ENCODE data around the gene BZW2. TPM values are rescaled to one million over a fixed set of nuclear protein-coding genes. Genes with fewer than 3 reads are reported as not detected.
A peak's percentile ranks its signal among the peaks of the same experiment; 100 is the strongest.

The BZW2 gene
- total RNA-seq (281 and 358 TPM in 2 replicates), polyA plus RNA-seq (236 and 421 TPM in 2 replicates)

- peaks cover 40% of the 10 kb centered on the region for H3K4me1 ChIP-seq (ENCODE audit: low read depth)
- peak within 1 kb of the TSS; percentile 81 for H3K4me3 ChIP-seq
- no peaks in the 10 kb centered on the region for H3K27me3 ChIP-seq
- DNase-seq (ENCODE audit: low read depth in 1 of 2, low spot score in 1 of 2), result peak; percentile 97 to 98
- no peaks in the 10 kb centered on the region for H3K9me3 ChIP-seq (ENCODE audit: low read depth)
- peak within 1 kb of the TSS; percentile 99 for H3K27ac ChIP-seq
- no peaks in the 10 kb centered on the region for H3K36me3 ChIP-seq
- no peak for TF ChIP-seq CTCF (IDR thresholded peaks at IDR 0.05; ENCODE audit: low read depth, low read length)
Measured at GRCh38 chr7:16645593-16646471, at the start of gene BZW2, which contains the start of gene ANKMY2. TSS of gene BZW2 (plus strand) at chr7:16646181. CDS start at chr7:16665444, 19,263 bp downstream. TSS of gene ANKMY2 (minus strand) at chr7:16645754. CDS start at chr7:16645573, 181 bp downstream.

GRCh38 chr7:16598015-16598414 lies 48.0 kb upstream of the BZW2 start:
- Histone ChIP-seq H3K4me1 (ENCODE audit: low read depth) (peaks cover 14% of the 10 kb centered on the region), H3K27me3 (no peaks in the 10 kb centered on the region), H3K27ac (peak overlapping the region; percentile 36), H3K4me3 (no peak overlapping the region), H3K9me3 (ENCODE audit: low read depth) (no peaks in the 10 kb centered on the region), H3K36me3 (peaks cover 33% of the 10 kb centered on the region)
- no peak for DNase-seq (ENCODE audit: low read depth in 1 of 2, low spot score in 1 of 2)
- TF ChIP-seq CTCF (IDR thresholded peaks at IDR 0.05; ENCODE audit: low read depth, low read length), result no peak

- Histone ChIP-seq H3K9me3 (ENCODE audit: low read depth) (no peaks in the 10 kb centered on the region), H3K27me3 (no peaks in the 10 kb centered on the region), H3K4me3 (no peak overlapping the region), H3K27ac (no peak overlapping the region), H3K36me3 (peaks cover 48% of the 10 kb centered on the region), H3K4me1 (ENCODE audit: low read depth) (peaks cover 14% of the 10 kb centered on the region)
- DNase-seq (ENCODE audit: low read depth in 1 of 2, low spot score in 1 of 2), result no peak
- TF ChIP-seq CTCF (IDR thresholded peaks at IDR 0.05; ENCODE audit: low read depth, low read length), result no peak
Measured at GRCh38 chr7:16599860-16600259, 46.1 kb upstream of the BZW2 start.

GRCh38 chr7:16603633-16604032 lies 42.3 kb upstream of the BZW2 start:
- Histone ChIP-seq H3K27ac (no peak overlapping the region), H3K4me3 (no peak overlapping the region), H3K9me3 (ENCODE audit: low read depth) (no peaks in the 10 kb centered on the region), H3K27me3 (no peaks in the 10 kb centered on the region), H3K36me3 (peaks cover 50% of the 10 kb centered on the region), H3K4me1 (ENCODE audit: low read depth) (no peaks in the 10 kb centered on the region)
- no peak for TF ChIP-seq CTCF (IDR thresholded peaks at IDR 0.05; ENCODE audit: low read depth, low read length)
- no peak for DNase-seq (ENCODE audit: low read depth in 1 of 2, low spot score in 1 of 2)

GRCh38 chr7:16604054-16604453 lies 41.9 kb upstream of the BZW2 start:
- no peaks in the 10 kb centered on the region for H3K27me3 ChIP-seq
- H3K9me3 ChIP-seq (ENCODE audit: low read depth), result no peaks in the 10 kb centered on the region
- H3K36me3 ChIP-seq, result peaks cover 54% of the 10 kb centered on the region
- no peak for TF ChIP-seq CTCF (IDR thresholded peaks at IDR 0.05; ENCODE audit: low read depth, low read length)
- H3K4me1 ChIP-seq (ENCODE audit: low read depth), result no peaks in the 10 kb centered on the region
- no peak overlapping the region for H3K27ac ChIP-seq
- DNase-seq (ENCODE audit: low read depth in 1 of 2, low spot score in 1 of 2), result peak in 1 of 2 donors; percentile 22
- no peak overlapping the region for H3K4me3 ChIP-seq

Measured in cardiac muscle cell (in vitro differentiated cells and primary cell).